ENCODE results near the gene SATB2.

The SATB2 gene

GRCh38 chr2:199282309-199282708 lies 175.4 kb downstream of the SATB2 start:
- WGBS (ENCODE audit: extremely low coverage, insufficient coverage, low lambda C conversion rate), result no CpG with 5 or more reads among the region's 3 CpGs
- H3K79me1 ChIP-seq (ENCODE audit: low read length), result no peaks in the 10 kb centered on the region
- no peak overlapping the region for H3K27ac ChIP-seq (ENCODE audit: low read depth, low read length)
- H3K79me2 ChIP-seq (ENCODE audit: control insufficient read depth, insufficient read depth, low read length), result no peaks in the 10 kb centered on the region
- H3K4ac ChIP-seq (ENCODE audit: low read depth, low read length), result no peak overlapping the region
- no peak overlapping the region for H2BK15ac ChIP-seq (replicated peaks; ENCODE audit: low read depth)
- H3K27me3 ChIP-seq (ENCODE audit: insufficient read depth, low read length, poor library complexity), result no peaks in the 10 kb centered on the region
- no peak overlapping the region for H2AK5ac ChIP-seq (ENCODE audit: low read length)
- H3K23ac ChIP-seq (ENCODE audit: low read length), result no peak overlapping the region
- H3K4me3 ChIP-seq (ENCODE audit: low read length), result no peak overlapping the region
- no peak overlapping the region for H4K5ac ChIP-seq (ENCODE audit: low read length)
- no peaks in the 10 kb centered on the region for H3K4me1 ChIP-seq (ENCODE audit: control insufficient read depth, low read depth, low read length)
- no peak overlapping the region for H2BK5ac ChIP-seq (ENCODE audit: low read length)
- H3K18ac ChIP-seq (ENCODE audit: low read length), result no peak overlapping the region
- no peaks in the 10 kb centered on the region for H3K36me3 ChIP-seq (ENCODE audit: control insufficient read depth, insufficient read depth, low read length)
- H3K9ac ChIP-seq (ENCODE audit: low read length), result no peak overlapping the region
- H4K8ac ChIP-seq (ENCODE audit: low read depth, low read length), result no peak overlapping the region
- no peak overlapping the region for H3K56ac ChIP-seq (ENCODE audit: low read length)
- no peak for DNase-seq
- H3K4me2 ChIP-seq (ENCODE audit: low read length), result no peak overlapping the region
- H2BK120ac ChIP-seq (ENCODE audit: low read depth, low read length), result no peak overlapping the region

DNA sequence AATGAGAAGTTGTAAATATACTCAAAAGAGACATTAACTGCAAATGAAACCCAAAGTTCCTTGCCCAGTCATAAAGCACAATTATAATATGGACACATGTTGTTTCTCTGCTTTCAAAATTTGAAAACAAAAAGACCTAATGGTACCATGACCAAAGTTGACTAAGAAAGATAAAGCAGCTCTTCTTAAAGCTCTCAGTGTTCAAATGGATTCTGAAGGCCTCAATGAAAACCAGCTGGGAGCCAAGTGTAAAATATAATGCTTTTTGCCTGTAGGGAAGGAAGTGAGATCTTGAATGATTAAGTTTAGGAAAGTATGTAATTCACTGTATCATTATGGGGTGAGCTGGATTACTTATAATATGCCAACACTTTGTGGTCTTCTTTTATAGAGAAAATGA lies 178.6 kb downstream of the SATB2 start:
- Histone ChIP-seq H3K4me2 (ENCODE audit: low read length) (no peak overlapping the region), H3K4me1 (ENCODE audit: control insufficient read depth, low read depth, low read length) (no peaks in the 10 kb centered on the region), H4K5ac (ENCODE audit: low read length) (no peak overlapping the region), H3K4ac (ENCODE audit: low read depth, low read length) (no peak overlapping the region), H3K18ac (ENCODE audit: low read length) (no peak overlapping the region), H3K79me2 (ENCODE audit: control insufficient read depth, insufficient read depth, low read length) (no peaks in the 10 kb centered on the region), H4K8ac (ENCODE audit: low read depth, low read length) (no peak overlapping the region), H3K56ac (ENCODE audit: low read length) (no peak overlapping the region), H2AK5ac (ENCODE audit: low read length) (no peak overlapping the region), H2BK5ac (ENCODE audit: low read length) (no peak overlapping the region), H3K27me3 (ENCODE audit: insufficient read depth, low read length, poor library complexity) (no peaks in the 10 kb centered on the region), H2BK120ac (ENCODE audit: low read depth, low read length) (no peak overlapping the region), H3K23ac (ENCODE audit: low read length) (no peak overlapping the region), H3K4me3 (ENCODE audit: low read length) (no peak overlapping the region), H3K79me1 (ENCODE audit: low read length) (no peaks in the 10 kb centered on the region), H3K9ac (ENCODE audit: low read length) (no peak overlapping the region), H3K27ac (ENCODE audit: low read depth, low read length) (no peak overlapping the region), H3K36me3 (ENCODE audit: control insufficient read depth, insufficient read depth, low read length) (no peaks in the 10 kb centered on the region), H2BK15ac (replicated peaks; ENCODE audit: low read depth) (no peak overlapping the region)
- DNase-seq, result no peak

GRCh38 chr2:199278099-199278498 lies 179.6 kb downstream of the SATB2 start:
- no peak overlapping the region for H2BK120ac ChIP-seq (ENCODE audit: low read depth, low read length)
- H2BK5ac ChIP-seq (ENCODE audit: low read length), result no peak overlapping the region
- H3K79me1 ChIP-seq (ENCODE audit: low read length), result no peaks in the 10 kb centered on the region
- H3K18ac ChIP-seq (ENCODE audit: low read length), result no peak overlapping the region
- no peak overlapping the region for H3K56ac ChIP-seq (ENCODE audit: low read length)
- no peak overlapping the region for H2AK5ac ChIP-seq (ENCODE audit: low read length)
- WGBS (ENCODE audit: extremely low coverage, insufficient coverage, low lambda C conversion rate), result no CpG with 5 or more reads among the region's 5 CpGs
- H4K5ac ChIP-seq (ENCODE audit: low read length), result no peak overlapping the region
- no peak overlapping the region for H2BK15ac ChIP-seq (replicated peaks; ENCODE audit: low read depth)
- DNase-seq, result peak; percentile 33
- H3K27ac ChIP-seq (ENCODE audit: low read depth, low read length), result no peak overlapping the region
- H3K27me3 ChIP-seq (ENCODE audit: insufficient read depth, low read length, poor library complexity), result no peaks in the 10 kb centered on the region
- no peak overlapping the region for H4K8ac ChIP-seq (ENCODE audit: low read depth, low read length)
- H3K9ac ChIP-seq (ENCODE audit: low read length), result no peak overlapping the region
- H3K4me2 ChIP-seq (ENCODE audit: low read length), result no peak overlapping the region
- no peaks in the 10 kb centered on the region for H3K79me2 ChIP-seq (ENCODE audit: control insufficient read depth, insufficient read depth, low read length)
- no peak overlapping the region for H3K4me3 ChIP-seq (ENCODE audit: low read length)
- no peak overlapping the region for H3K4ac ChIP-seq (ENCODE audit: low read depth, low read length)
- H3K4me1 ChIP-seq (ENCODE audit: control insufficient read depth, low read depth, low read length), result no peaks in the 10 kb centered on the region
- no peaks in the 10 kb centered on the region for H3K36me3 ChIP-seq (ENCODE audit: control insufficient read depth, insufficient read depth, low read length)
- H3K23ac ChIP-seq (ENCODE audit: low read length), result no peak overlapping the region

GRCh38 chr2:199273042-199273511 lies 184.7 kb downstream of the SATB2 start:
- H3K36me3 ChIP-seq (ENCODE audit: control insufficient read depth, insufficient read depth, low read length), result no peaks in the 10 kb centered on the region
- no CpG with 5 or more reads among the region's 1 CpG for WGBS (ENCODE audit: extremely low coverage, insufficient coverage, low lambda C conversion rate)
- H2BK15ac ChIP-seq (replicated peaks; ENCODE audit: low read depth), result no peak overlapping the region
- no peak overlapping the region for H3K9ac ChIP-seq (ENCODE audit: low read length)
- no peak overlapping the region for H2BK5ac ChIP-seq (ENCODE audit: low read length)
- H3K4me2 ChIP-seq (ENCODE audit: low read length), result no peak overlapping the region
- no peak for DNase-seq
- H3K4me3 ChIP-seq (ENCODE audit: low read length), result no peak overlapping the region
- H4K8ac ChIP-seq (ENCODE audit: low read depth, low read length), result no peak overlapping the region
- no peak overlapping the region for H3K27ac ChIP-seq (ENCODE audit: low read depth, low read length)
- H3K79me1 ChIP-seq (ENCODE audit: low read length), result no peaks in the 10 kb centered on the region
- H4K5ac ChIP-seq (ENCODE audit: low read length), result no peak overlapping the region
- no peak overlapping the region for H3K23ac ChIP-seq (ENCODE audit: low read length)
- H3K27me3 ChIP-seq (ENCODE audit: insufficient read depth, low read length, poor library complexity), result no peaks in the 10 kb centered on the region
- H3K18ac ChIP-seq (ENCODE audit: low read length), result no peak overlapping the region
- H3K4me1 ChIP-seq (ENCODE audit: control insufficient read depth, low read depth, low read length), result no peaks in the 10 kb centered on the region
- H2AK5ac ChIP-seq (ENCODE audit: low read length), result no peak overlapping the region
- H2BK120ac ChIP-seq (ENCODE audit: low read depth, low read length), result no peak overlapping the region
- no peak overlapping the region for H3K4ac ChIP-seq (ENCODE audit: low read depth, low read length)
- H3K79me2 ChIP-seq (ENCODE audit: control insufficient read depth, insufficient read depth, low read length), result no peaks in the 10 kb centered on the region
- no peak overlapping the region for H3K56ac ChIP-seq (ENCODE audit: low read length)

- no peak overlapping the region for H2BK15ac ChIP-seq (replicated peaks; ENCODE audit: low read depth)
- no peak overlapping the region for H2AK5ac ChIP-seq (ENCODE audit: low read length)
- no peak overlapping the region for H3K4ac ChIP-seq (ENCODE audit: low read depth, low read length)
- H3K4me2 ChIP-seq (ENCODE audit: low read length), result no peak overlapping the region
- H3K27me3 ChIP-seq (ENCODE audit: insufficient read depth, low read length, poor library complexity), result no peaks in the 10 kb centered on the region
- no peak overlapping the region for H4K5ac ChIP-seq (ENCODE audit: low read length)
- H3K4me3 ChIP-seq (ENCODE audit: low read length), result no peak overlapping the region
- H3K18ac ChIP-seq (ENCODE audit: low read length), result no peak overlapping the region
- no peaks in the 10 kb centered on the region for H3K36me3 ChIP-seq (ENCODE audit: control insufficient read depth, insufficient read depth, low read length)
- H2BK5ac ChIP-seq (ENCODE audit: low read length), result no peak overlapping the region
- no peak overlapping the region for H3K23ac ChIP-seq (ENCODE audit: low read length)
- H3K9ac ChIP-seq (ENCODE audit: low read length), result no peak overlapping the region
- no peaks in the 10 kb centered on the region for H3K79me2 ChIP-seq (ENCODE audit: control insufficient read depth, insufficient read depth, low read length)
- peak; percentile 61 for DNase-seq
- no peak overlapping the region for H3K27ac ChIP-seq (ENCODE audit: low read depth, low read length)
- H3K56ac ChIP-seq (ENCODE audit: low read length), result no peak overlapping the region
- H4K8ac ChIP-seq (ENCODE audit: low read depth, low read length), result no peak overlapping the region
- H3K79me1 ChIP-seq (ENCODE audit: low read length), result no peaks in the 10 kb centered on the region
- H2BK120ac ChIP-seq (ENCODE audit: low read depth, low read length), result no peak overlapping the region
- no peaks in the 10 kb centered on the region for H3K4me1 ChIP-seq (ENCODE audit: control insufficient read depth, low read depth, low read length)
Observed at GRCh38 chr2:199261936-199262335, 195.8 kb downstream of the SATB2 start.

GRCh38 chr2:199261239-199261638 lies 196.5 kb downstream of the SATB2 start:
- H3K27me3 ChIP-seq (ENCODE audit: insufficient read depth, low read length, poor library complexity), result no peaks in the 10 kb centered on the region
- H2BK15ac ChIP-seq (replicated peaks; ENCODE audit: low read depth), result no peak overlapping the region
- no peak overlapping the region for H2AK5ac ChIP-seq (ENCODE audit: low read length)
- H3K23ac ChIP-seq (ENCODE audit: low read length), result no peak overlapping the region
- DNase-seq, result no peak
- no peak overlapping the region for H2BK120ac ChIP-seq (ENCODE audit: low read depth, low read length)
- WGBS (ENCODE audit: extremely low coverage, insufficient coverage, low lambda C conversion rate), result no CpG with 5 or more reads among the region's 1 CpG
- H3K4me3 ChIP-seq (ENCODE audit: low read length), result no peak overlapping the region
- H3K4me2 ChIP-seq (ENCODE audit: low read length), result no peak overlapping the region
- H3K79me1 ChIP-seq (ENCODE audit: low read length), result no peaks in the 10 kb centered on the region
- no peak overlapping the region for H3K27ac ChIP-seq (ENCODE audit: low read depth, low read length)
- H3K18ac ChIP-seq (ENCODE audit: low read length), result no peak overlapping the region
- no peak overlapping the region for H3K56ac ChIP-seq (ENCODE audit: low read length)
- no peak overlapping the region for H3K4ac ChIP-seq (ENCODE audit: low read depth, low read length)
- H4K8ac ChIP-seq (ENCODE audit: low read depth, low read length), result no peak overlapping the region
- no peak overlapping the region for H2BK5ac ChIP-seq (ENCODE audit: low read length)
- no peaks in the 10 kb centered on the region for H3K4me1 ChIP-seq (ENCODE audit: control insufficient read depth, low read depth, low read length)
- no peaks in the 10 kb centered on the region for H3K79me2 ChIP-seq (ENCODE audit: control insufficient read depth, insufficient read depth, low read length)
- H3K36me3 ChIP-seq (ENCODE audit: control insufficient read depth, insufficient read depth, low read length), result no peaks in the 10 kb centered on the region
- H4K5ac ChIP-seq (ENCODE audit: low read length), result no peak overlapping the region
- no peak overlapping the region for H3K9ac ChIP-seq (ENCODE audit: low read length)

Data from mesendoderm (in vitro differentiated cells).